T-helper 1 cell treated with Interleukin-12 subunit alpha and Interleukin-12 subunit beta and Interleukin-4 antibody, amounts not matched to agents 30 μg/mL and 1 μg/mL, for 36 hours (primary cell): ENCODE data around the gene CRIM1.

Source experiments
- H3K27ac Mint-ChIP-seq: one replicate; pipeline ENCODE4 v1.8.0; 2021; ENCODE audit warnings: mild to moderate bottlenecking, mixed read lengths
- H3K27me3 Mint-ChIP-seq: one replicate; pipeline ENCODE4 v1.8.0; 2021; ENCODE audit warnings: low read depth, mixed read lengths
- H3K36me3 Mint-ChIP-seq: one replicate; pipeline ENCODE4 v1.8.0; 2021; ENCODE audit warnings: low read depth, mixed read lengths
- H3K4me1 Mint-ChIP-seq: one replicate; pipeline ENCODE4 v1.8.0; 2021; ENCODE audit warnings: low read depth, mixed read lengths
- H3K4me3 Mint-ChIP-seq: one replicate; pipeline ENCODE4 v1.8.0; 2021; ENCODE audit warnings: mild to moderate bottlenecking, moderate library complexity, mixed read lengths
- H3K9me3 Mint-ChIP-seq: one replicate; pipeline ENCODE4 v1.8.0; 2021; ENCODE audit warnings: mixed read lengths

Gene CRIM1

DNA sequence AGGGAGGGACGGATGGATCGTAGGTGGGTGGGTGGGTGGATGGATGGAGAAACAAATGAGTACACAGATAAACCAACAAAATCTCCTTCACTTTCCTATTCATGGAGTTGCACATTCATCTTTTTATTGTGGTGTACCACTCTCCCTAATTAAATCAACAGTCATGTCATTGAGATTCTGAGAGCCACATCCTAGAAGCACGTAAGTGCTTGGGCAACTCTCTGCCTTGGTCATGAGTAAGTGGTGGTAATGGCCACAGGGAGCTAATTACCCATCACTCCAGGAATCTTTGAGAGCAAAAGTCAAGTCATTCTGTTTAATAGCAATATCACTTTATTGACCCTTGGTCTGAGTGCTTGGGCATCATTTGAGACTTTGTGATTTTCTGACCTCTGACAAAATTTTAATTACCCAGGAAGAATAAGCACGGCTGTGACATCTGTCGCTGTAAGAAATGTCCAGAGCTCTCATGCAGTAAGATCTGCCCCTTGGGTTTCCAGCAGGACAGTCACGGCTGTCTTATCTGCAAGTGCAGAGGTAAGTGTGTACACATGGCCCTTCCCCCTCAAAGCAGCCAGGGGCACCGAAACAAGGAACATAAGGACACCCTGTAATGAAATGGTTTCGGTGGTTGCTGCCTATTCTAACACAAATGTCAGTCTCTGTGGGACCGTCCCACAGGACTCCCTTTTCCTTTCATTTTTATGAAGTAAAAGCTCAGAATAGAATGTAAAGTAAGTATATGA lies 156.5 kb downstream of the CRIM1 start:
- Mint-ChIP-seq H3K4me1 (no peaks in the 10 kb centered on the region), H3K9me3 (no peaks in the 10 kb centered on the region), H3K27ac (no peak overlapping the region), H3K36me3 (peaks cover 2% of the 10 kb centered on the region), H3K27me3 (no peaks in the 10 kb centered on the region), H3K4me3 (no peak overlapping the region)

DNA sequence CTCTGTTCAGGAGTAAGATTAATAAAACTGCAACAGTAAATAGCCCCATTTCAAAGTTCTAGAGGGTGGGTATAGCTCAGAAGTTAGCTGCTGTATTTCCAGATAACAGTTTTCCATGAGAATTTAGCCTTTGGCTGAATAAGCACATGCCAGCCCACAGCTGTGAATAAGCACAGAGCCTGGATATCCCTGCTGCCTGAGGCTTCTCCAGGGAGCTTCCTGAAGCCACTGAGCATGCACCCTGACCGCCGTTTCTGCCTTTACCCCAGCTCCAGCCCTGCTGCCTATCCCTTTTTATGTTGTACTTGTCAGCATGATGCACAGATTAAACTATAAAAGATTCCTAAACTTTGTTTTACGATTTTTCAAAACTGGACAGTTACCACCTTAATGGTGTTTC lies 157.1 kb downstream of the CRIM1 start:
- Mint-ChIP-seq H3K27ac (no peak overlapping the region), H3K36me3 (peaks cover 2% of the 10 kb centered on the region), H3K4me3 (no peak overlapping the region), H3K27me3 (no peaks in the 10 kb centered on the region), H3K9me3 (no peaks in the 10 kb centered on the region), H3K4me1 (no peaks in the 10 kb centered on the region)

DNA sequence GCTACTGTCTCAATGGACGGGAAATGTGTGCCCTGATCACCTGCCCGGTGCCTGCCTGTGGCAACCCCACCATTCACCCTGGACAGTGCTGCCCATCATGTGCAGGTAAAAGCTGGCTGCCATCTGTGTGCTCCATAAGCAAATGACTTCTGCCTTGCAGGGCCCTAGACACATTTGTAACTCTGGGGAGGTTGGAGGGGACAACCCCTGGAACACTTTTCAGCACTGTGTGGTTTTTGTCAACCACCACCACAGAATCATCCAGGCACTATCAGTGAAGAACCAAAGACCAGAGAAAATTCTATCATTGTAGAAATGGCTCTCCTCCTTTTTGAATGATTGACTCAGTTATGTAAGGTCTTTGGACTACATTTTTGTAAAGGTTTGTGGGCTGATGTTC lies 158.1 kb downstream of the CRIM1 start:
- H3K27ac Mint-ChIP-seq = no peak overlapping the region
- H3K36me3 Mint-ChIP-seq = peaks cover 2% of the 10 kb centered on the region
- H3K4me3 Mint-ChIP-seq = no peak overlapping the region

DNA sequence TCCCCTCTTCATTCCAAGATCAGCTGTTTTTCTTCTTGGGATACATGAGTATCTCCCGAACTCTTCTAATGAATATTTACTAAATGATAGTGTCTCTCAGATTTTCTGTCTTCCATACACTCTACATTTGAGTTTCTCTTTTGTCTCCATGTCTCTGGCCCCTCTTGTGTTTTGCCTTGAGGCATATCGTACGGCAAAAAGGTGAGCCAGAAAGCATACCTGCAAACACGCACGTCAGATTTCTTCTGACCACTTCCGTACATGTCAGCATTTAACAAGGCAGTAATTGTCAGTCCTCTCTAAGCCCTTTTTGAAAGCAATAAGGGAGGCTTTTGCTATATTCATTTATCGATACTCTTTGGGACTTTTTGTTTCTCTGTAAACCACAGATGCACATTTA lies 160.0 kb downstream of the CRIM1 start:
- H3K36me3 Mint-ChIP-seq = peaks cover 2% of the 10 kb centered on the region
- H3K9me3 Mint-ChIP-seq = no peaks in the 10 kb centered on the region
- H3K4me3 Mint-ChIP-seq = no peak overlapping the region
- H3K27me3 Mint-ChIP-seq = no peaks in the 10 kb centered on the region
- H3K4me1 Mint-ChIP-seq = no peaks in the 10 kb centered on the region
- H3K27ac Mint-ChIP-seq = no peak overlapping the region

More for the DNA sequence above, 158.1 kb downstream of the CRIM1 start:
- H3K27me3 Mint-ChIP-seq = no peaks in the 10 kb centered on the region
- no peaks in the 10 kb centered on the region for H3K9me3 Mint-ChIP-seq
- no peaks in the 10 kb centered on the region for H3K4me1 Mint-ChIP-seq

DNA sequence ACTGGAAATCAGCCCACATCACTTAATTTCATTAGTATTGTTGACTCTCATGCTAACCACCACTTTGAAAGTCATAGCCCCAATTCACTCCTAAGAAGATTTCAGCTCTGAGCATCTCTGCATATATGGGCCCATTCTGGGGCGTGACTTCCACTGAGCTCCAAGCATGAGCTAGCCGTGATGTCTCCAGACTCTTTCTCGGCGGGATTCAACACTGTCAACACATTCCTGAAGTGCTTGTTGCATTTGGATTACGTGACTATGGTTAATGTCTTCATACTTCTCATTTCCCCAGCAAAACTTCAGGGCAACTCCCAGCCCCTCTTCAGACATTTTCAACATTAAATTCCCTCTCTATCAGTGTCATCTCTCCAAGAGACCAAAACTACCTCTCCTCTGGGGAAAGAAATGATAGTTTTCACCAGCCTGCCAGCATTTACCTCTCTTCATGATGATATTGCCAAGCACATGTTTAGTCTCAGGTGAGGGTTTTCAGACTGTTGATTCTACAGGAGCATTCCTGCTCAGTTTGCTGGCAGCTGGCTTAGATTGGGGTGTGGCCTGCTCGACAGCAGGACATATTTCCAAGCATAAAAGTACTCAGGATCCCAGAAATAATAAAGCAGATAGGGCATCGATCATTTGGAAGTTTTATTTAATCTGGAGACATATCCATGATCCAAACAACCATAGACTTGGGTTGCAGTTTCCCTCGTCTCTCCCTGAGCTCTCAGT lies 160.7 kb downstream of the CRIM1 start:
- Mint-ChIP-seq H3K9me3 (no peaks in the 10 kb centered on the region), H3K4me1 (no peaks in the 10 kb centered on the region), H3K27ac (no peak overlapping the region), H3K27me3 (no peaks in the 10 kb centered on the region), H3K4me3 (no peak overlapping the region), H3K36me3 (peaks cover 2% of the 10 kb centered on the region)

DNA sequence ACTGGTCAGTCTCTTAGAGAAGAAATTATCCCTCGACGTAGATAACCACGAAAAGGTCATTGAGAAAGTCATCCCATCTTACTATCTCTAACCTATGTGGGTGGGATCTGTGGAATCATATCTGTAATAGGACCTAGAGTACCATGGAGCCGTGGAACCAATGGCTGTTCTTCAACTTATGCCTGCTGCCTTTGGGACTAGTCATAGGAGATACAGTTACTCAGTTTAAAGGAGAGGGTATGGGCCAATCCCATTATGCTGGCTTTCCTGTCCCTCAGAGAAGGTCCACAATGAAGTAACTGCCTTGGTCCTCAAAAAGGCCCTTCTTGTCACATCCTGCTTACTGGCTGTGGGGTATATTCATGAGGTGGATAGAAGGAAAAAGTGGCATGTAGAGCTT lies 164.9 kb downstream of the CRIM1 start:
- Mint-ChIP-seq H3K36me3 (peaks cover 2% of the 10 kb centered on the region), H3K4me1 (no peaks in the 10 kb centered on the region), H3K4me3 (no peak overlapping the region), H3K27me3 (no peaks in the 10 kb centered on the region), H3K9me3 (no peaks in the 10 kb centered on the region), H3K27ac (no peak overlapping the region)

DNA sequence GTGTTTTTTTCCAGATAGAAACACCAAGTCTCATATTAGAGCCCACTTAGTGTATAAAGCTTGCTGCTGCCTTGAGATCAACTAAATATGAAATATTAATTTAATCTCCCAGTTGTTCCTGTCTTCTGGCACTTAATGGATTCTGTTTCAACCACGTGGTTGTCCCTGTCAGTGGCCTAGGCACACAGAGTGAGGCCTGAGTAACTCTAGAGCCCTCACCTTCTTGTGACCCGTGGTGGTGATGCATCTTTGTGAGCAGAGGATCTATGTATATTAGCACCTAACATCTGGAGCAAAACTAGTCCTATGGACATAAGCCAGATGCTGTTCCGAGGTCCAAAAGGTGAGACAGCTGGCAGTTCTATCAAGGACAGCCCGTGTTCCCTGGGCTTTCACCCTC lies 167.6 kb downstream of the CRIM1 start:
- Mint-ChIP-seq H3K9me3 (no peaks in the 10 kb centered on the region), H3K36me3 (no peaks in the 10 kb centered on the region), H3K27ac (no peak overlapping the region), H3K4me1 (no peaks in the 10 kb centered on the region), H3K4me3 (no peak overlapping the region), H3K27me3 (no peaks in the 10 kb centered on the region)

DNA sequence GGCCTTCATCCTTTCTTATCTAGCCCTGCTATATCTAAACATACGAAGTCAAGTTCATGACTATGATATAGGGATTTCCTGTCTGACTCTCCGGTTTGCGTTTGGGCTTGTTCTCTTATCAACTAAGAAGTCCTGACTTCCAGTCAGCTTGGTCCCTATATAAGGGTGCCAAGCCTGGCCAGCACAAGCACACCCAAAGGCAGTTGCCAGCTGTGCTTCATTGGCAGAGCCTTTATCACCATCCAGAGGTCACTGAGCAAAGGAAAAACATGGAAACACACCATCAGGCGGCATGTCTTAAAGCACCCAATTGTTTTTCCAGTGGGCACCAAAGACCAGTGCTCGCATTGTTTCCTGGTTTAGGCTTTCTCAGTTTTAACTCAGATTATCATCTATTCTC lies 169.7 kb downstream of the CRIM1 start:
- Mint-ChIP-seq H3K27me3 (no peaks in the 10 kb centered on the region), H3K9me3 (no peaks in the 10 kb centered on the region), H3K27ac (no peak overlapping the region), H3K4me3 (no peak overlapping the region), H3K4me1 (peaks cover 5% of the 10 kb centered on the region), H3K36me3 (no peaks in the 10 kb centered on the region)

DNA sequence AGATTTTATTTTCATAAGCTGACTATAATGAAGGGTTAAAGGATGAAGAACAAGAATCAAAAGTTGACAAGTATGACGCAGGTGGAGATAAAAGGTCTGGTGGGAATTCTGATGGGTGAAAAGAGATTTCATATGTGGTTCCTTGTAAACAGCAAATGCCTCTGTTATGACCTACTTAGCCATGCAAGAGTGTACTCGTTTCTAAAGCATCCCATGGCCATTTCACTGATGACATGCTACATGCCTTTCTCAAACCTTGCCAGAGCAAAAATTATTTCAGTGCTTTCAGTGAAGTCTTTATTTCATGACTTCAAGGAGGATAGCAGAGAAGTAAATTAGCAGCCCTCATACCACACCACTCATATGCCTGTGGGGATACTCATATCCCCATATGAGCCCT lies 170.6 kb downstream of the CRIM1 start:
- no peaks in the 10 kb centered on the region for H3K27me3 Mint-ChIP-seq
- H3K4me3 Mint-ChIP-seq = no peak overlapping the region
- no peak overlapping the region for H3K27ac Mint-ChIP-seq
- no peaks in the 10 kb centered on the region for H3K36me3 Mint-ChIP-seq
- H3K4me1 Mint-ChIP-seq = peaks cover 8% of the 10 kb centered on the region
- H3K9me3 Mint-ChIP-seq = no peaks in the 10 kb centered on the region

DNA sequence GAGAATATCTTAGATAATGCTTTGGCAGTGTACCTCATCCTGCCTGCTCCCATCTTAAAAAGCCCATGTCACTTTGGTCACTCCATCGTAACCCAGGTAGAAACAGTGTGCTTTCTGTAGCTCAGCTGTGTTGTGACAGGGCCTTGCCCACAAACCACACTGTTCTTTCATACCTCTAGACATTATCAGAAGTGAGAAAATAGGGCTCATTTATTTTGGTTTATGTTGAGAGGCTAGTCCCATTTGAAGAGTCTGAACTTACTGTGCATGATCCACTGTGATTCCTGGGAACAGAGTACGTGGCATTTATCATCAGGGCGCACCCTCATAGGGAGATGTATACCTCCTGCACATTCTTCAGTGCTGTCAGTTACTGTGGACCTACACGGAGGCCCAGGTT lies 172.7 kb downstream of the CRIM1 start:
- Mint-ChIP-seq H3K4me1 (peaks cover 8% of the 10 kb centered on the region), H3K9me3 (no peaks in the 10 kb centered on the region), H3K4me3 (no peak overlapping the region), H3K27me3 (no peaks in the 10 kb centered on the region), H3K27ac (no peak overlapping the region), H3K36me3 (no peaks in the 10 kb centered on the region)

DNA sequence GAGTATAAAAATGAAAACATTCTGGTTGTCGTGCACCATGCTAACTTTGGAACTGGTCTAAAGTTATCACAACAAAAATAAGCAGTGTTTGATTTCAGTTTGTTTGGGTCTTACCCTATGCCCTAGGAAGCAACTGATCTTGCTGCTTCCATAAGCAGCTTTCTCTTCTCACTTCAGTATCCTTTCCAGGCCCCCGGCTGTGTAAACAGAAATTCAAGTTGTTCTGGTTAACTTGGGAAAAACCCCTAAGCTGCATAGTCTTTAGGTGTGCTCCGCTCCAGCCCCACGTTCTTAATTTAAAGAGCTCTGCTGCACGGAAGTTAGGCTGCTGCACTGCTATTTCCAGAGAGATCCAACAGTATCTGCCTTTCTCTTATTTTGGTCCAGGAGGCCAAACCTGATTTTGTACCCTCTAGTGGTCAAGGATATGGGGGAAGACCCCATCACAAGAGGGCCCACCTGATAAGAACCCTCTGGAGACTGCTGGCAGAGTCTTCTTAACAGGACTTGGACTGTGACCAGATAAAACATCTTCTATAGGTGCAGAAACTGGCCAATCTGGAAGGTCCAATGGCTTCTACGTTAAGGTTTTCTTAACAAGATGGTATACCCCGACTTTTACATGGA lies 173.3 kb downstream of the CRIM1 start:
- H3K4me1 Mint-ChIP-seq = peaks cover 8% of the 10 kb centered on the region
- H3K27ac Mint-ChIP-seq = no peak overlapping the region
- H3K27me3 Mint-ChIP-seq = no peaks in the 10 kb centered on the region
- H3K36me3 Mint-ChIP-seq = no peaks in the 10 kb centered on the region
- no peak overlapping the region for H3K4me3 Mint-ChIP-seq
- H3K9me3 Mint-ChIP-seq = no peaks in the 10 kb centered on the region

DNA sequence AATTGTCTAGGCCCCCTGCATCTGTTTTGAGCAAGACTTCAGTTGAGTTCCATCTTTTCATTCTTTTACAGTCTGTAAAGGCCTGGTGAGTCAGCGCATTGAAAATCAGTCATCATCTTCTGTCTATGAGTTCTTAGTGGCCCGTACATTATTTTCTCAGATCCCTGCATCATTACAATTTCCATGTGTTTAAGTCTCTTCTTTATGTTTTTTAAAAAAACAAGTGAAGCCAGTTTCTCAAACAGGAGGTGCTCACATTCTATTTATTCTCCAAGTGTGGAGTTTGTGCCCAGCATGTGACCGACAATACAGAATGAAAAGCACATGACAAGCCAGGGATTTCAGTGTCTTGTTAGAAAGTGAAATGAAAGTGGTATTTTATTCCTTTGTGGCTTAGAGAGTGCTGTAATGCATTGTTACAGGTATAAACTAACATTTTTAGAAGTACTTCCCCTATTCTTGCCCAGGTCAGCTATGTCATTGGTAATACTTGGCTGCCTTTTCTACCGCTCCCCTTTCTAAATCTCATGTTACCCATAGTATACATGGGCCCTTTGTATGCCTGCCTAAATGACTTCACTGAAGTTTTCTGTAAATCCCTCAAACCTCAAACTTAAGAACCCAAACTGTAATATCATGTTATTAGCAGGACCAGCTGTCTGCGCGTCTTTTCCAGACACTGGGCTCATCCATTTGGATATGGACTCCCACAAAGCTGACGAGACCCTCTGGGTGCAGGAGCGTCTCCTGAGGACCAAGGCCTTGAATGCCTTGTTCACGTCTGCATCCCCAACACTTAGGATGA lies 174.8 kb downstream of the CRIM1 start:
- H3K4me1 Mint-ChIP-seq = peaks cover 8% of the 10 kb centered on the region
- H3K27ac Mint-ChIP-seq = no peak overlapping the region
- H3K4me3 Mint-ChIP-seq = no peak overlapping the region
- no peaks in the 10 kb centered on the region for H3K27me3 Mint-ChIP-seq
- H3K36me3 Mint-ChIP-seq = no peaks in the 10 kb centered on the region
- no peaks in the 10 kb centered on the region for H3K9me3 Mint-ChIP-seq

DNA sequence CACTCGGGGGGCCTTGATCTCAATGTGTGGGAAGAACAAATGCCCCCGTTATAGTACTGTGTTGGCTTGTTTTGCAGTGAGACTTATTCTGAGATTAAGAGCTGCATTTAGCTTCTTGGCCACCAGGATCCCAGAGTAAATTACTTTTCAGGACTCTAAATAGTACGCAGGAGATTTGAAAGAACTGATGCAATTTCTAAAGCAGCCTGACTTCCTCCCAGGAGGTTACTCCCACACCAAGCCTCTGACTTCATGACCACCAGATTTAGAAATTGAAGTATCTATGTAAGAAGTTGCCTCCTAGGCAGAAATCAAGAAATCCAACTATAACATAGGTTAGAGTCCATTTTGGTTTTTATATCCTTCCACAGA lies 175.4 kb downstream of the CRIM1 start:
- H3K27ac Mint-ChIP-seq = no peak overlapping the region
- H3K4me3 Mint-ChIP-seq = no peak overlapping the region
- no peaks in the 10 kb centered on the region for H3K36me3 Mint-ChIP-seq
- peaks cover 8% of the 10 kb centered on the region for H3K4me1 Mint-ChIP-seq
- no peaks in the 10 kb centered on the region for H3K9me3 Mint-ChIP-seq
- H3K27me3 Mint-ChIP-seq = no peaks in the 10 kb centered on the region

DNA sequence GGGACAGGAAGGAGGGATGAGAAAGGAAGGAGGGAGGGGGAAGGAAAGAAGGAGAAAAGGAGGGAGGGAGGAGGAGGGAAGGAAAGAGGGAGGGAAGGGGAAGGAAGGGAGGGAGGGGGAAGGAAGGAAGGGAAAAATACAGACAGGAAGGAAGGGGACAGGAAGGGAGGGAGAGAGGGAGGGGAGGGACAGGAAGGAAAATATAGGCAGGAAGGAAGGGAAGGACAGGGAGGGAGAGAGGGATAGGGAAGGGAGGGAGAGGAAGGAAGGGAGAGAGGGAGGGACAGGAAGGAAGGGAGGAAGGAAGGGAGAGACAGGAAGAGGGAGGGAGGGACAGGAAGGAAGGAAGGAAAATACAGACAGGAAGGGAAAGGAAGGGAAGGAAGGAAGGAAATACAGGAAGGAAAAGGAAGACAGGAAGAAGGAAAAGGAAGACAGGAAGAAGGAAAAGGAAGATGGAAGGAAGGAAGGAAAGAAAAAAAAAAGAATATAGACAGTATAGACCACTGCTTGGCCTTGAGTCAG lies 178.8 kb downstream of the CRIM1 start:
- no peaks in the 10 kb centered on the region for H3K9me3 Mint-ChIP-seq
- H3K4me1 Mint-ChIP-seq = peaks cover 3% of the 10 kb centered on the region
- H3K36me3 Mint-ChIP-seq = no peaks in the 10 kb centered on the region
- H3K4me3 Mint-ChIP-seq = no peak overlapping the region
- H3K27ac Mint-ChIP-seq = no peak overlapping the region
- no peaks in the 10 kb centered on the region for H3K27me3 Mint-ChIP-seq
